Kidney epithelial cell (primary cell): ENCODE measurements around the gene TFPT. TPM values are rescaled to one million over a fixed set of nuclear protein-coding genes. Genes with fewer than 3 reads are reported as not detected.

ENCODE experiments used
- DNase-seq: peaks from one replicate; pipeline ENCODE4 v3.0.0-alpha.2; 2010; ENCODE audit warnings: low read depth
- H3K27me3 ChIP-seq: 2 replicates; pipeline ENCODE4 v1.6.0; 2011; ENCODE audit warnings: low read length; ENCODE audit not compliant: control insufficient read depth, insufficient read depth
- H3K36me3 ChIP-seq: 2 replicates; pipeline ENCODE4 v1.5.1; 2011; ENCODE audit warnings: low read length; ENCODE audit not compliant: control insufficient read depth, insufficient read depth
- H3K4me3 ChIP-seq: 2 replicates; pipeline ENCODE4 v1.5.1; 2011; ENCODE audit warnings: low read depth, mild to moderate bottlenecking, control low read depth, low read length
- total RNA-seq: library from RNA; depleted of rRNA; stranded (reverse); fragments of >200 nt; gene quantifications from 2 replicates; pipeline ENCODE4 v1.2.3, GENCODE V29; 2015
- TF ChIP-seq, protein P1 (sequence below): IDR thresholded peaks from 2 replicates; pipeline ENCODE4 v1.5.1; 2011; ENCODE audit warnings: mild to moderate bottlenecking, moderate library complexity, low read length, control low read depth, inconsistent platforms; ENCODE audit not compliant: insufficient read depth, poor library complexity, severe bottlenecking

The TFPT gene
- total RNA-seq, 1 donor from 2014 or later = 31.0 TPM

DNA sequence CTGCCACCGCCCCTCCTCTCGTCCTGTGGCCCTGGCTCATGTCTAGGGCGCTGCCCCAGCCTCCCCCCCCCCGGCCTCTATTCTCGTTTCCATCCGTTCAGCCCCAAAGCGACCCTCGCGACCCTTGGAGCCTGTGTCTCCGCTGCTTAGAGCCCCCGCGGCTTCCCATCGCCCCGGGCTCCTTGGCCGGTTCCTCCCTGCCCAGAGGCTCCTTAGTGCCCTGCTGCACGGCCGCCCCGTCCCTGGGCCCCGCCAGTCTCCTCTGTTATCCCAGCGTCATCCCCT, 12.9 kb upstream of the TFPT start:
- no peak for DNase-seq
- H3K4me3 ChIP-seq = no peak overlapping the region
- TF ChIP-seq, protein P1, sequence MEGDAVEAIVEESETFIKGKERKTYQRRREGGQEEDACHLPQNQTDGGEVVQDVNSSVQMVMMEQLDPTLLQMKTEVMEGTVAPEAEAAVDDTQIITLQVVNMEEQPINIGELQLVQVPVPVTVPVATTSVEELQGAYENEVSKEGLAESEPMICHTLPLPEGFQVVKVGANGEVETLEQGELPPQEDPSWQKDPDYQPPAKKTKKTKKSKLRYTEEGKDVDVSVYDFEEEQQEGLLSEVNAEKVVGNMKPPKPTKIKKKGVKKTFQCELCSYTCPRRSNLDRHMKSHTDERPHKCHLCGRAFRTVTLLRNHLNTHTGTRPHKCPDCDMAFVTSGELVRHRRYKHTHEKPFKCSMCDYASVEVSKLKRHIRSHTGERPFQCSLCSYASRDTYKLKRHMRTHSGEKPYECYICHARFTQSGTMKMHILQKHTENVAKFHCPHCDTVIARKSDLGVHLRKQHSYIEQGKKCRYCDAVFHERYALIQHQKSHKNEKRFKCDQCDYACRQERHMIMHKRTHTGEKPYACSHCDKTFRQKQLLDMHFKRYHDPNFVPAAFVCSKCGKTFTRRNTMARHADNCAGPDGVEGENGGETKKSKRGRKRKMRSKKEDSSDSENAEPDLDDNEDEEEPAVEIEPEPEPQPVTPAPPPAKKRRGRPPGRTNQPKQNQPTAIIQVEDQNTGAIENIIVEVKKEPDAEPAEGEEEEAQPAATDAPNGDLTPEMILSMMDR = no peak
- no peaks in the 10 kb centered on the region for H3K27me3 ChIP-seq
- no peaks in the 10 kb centered on the region for H3K36me3 ChIP-seq

DNA sequence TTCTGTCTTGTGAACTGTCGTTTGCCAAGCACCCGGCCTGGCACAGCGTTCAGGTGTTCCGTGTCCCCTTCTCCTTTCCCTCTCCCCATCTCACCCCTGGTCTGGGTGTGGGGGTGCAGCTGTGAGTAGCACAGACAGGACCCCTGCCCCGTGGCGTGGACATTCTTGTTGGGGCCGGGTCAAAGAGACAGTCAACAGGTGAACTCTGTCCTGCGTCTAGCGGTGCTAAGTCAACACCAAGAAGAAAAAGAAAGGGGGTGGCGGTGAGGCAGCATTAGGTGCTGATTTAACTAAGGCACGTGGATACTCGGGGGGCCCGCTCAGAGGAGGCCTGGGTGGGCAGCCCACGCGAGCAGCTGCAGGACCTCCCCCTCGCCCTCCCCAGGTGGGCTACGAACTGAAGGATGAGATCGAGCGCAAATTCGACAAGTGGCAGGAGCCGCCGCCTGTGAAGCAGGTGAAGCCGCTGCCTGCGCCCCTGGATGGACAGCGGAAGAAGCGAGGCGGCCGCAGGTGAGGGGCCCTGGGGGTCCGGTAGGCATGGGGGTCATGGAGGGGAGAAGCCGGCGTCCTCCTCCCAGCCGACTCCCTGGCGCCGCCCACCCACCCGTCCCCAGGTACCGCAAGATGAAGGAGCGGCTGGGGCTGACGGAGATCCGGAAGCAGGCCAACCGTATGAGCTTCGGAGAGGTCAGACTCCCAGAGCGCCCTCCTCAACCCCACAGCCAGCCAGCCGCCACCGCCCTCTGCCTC, 12.4 kb upstream of the TFPT start:
- no peaks in the 10 kb centered on the region for H3K36me3 ChIP-seq
- no peak overlapping the region for H3K4me3 ChIP-seq
- H3K27me3 ChIP-seq = no peaks in the 10 kb centered on the region
- TF ChIP-seq, protein P1 = no peak
- no peak for DNase-seq

- Histone ChIP-seq H3K36me3 (no peaks in the 10 kb centered on the region), H3K27me3 (no peaks in the 10 kb centered on the region), H3K4me3 (no peak overlapping the region)
- TF ChIP-seq, protein P1 = no peak
- DNase-seq = no peak
Measured at GRCh38 chr19:54125713-54126112, 10.3 kb upstream of the TFPT start.

GRCh38 chr19:54124393-54124792, 8.9 kb upstream of the TFPT start:
- DNase-seq = no peak
- H3K4me3 ChIP-seq = no peak overlapping the region
- peaks cover 3% of the 10 kb centered on the region for H3K36me3 ChIP-seq
- no peaks in the 10 kb centered on the region for H3K27me3 ChIP-seq
- TF ChIP-seq, protein P1 = no peak

DNA sequence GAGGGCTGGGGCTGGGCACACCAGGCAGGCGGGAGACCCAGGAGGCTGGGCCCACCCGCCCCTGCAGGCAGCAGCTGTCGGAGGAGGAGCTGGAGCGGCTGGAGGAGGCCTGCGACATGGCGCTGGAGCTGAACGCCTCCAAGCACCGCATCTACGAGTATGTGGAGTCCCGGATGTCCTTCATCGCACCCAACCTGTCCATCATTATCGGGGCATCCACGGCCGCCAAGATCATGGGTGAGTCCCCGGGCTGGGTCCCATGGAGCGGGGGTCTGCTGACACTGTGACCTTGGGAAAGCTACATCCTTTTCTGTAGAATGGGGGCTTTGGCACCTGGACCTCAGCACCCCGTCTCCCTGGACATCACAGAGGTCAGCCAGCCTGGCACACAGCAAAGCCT, 8.2 kb upstream of the TFPT start:
- H3K4me3 ChIP-seq = no peak overlapping the region
- no peak for DNase-seq
- H3K27me3 ChIP-seq = no peaks in the 10 kb centered on the region
- TF ChIP-seq, protein P1 = no peak
- H3K36me3 ChIP-seq = peaks cover 3% of the 10 kb centered on the region

- Histone ChIP-seq H3K36me3 (peaks cover 3% of the 10 kb centered on the region), H3K4me3 (no peak overlapping the region), H3K27me3 (no peaks in the 10 kb centered on the region)
- no peak for DNase-seq
- TF ChIP-seq, protein P1 = no peak
Measured at GRCh38 chr19:54121259-54121658, 5.8 kb upstream of the TFPT start.
